H9 (cell line): ENCODE data around the gene C1RL. TPM values are rescaled to one million over a fixed set of nuclear protein-coding genes. Genes with fewer than 3 reads are reported as not detected.

ENCODE experiments used
- DNase-seq: peaks from one replicate; pipeline ENCODE4 v3.0.0-alpha.2; 2017
- H2AFZ ChIP-seq: one replicate; pipeline ENCODE4 v1.6.1; 2013; ENCODE audit warnings: mild to moderate bottlenecking, low read length, control low read depth, moderate library complexity
- H2AK5ac ChIP-seq: 2 replicates; pipeline ENCODE4 v1.6.1; 2013; ENCODE audit warnings: low read length, control low read depth, mixed read lengths; ENCODE audit not compliant: insufficient read length
- H2BK120ac ChIP-seq: one replicate; pipeline ENCODE4 v1.6.1; 2013; ENCODE audit warnings: low read depth, mild to moderate bottlenecking, low read length, control low read depth, inconsistent platforms; ENCODE audit not compliant: poor library complexity, severe bottlenecking
- H2BK12ac ChIP-seq: 2 replicates; pipeline ENCODE4 v1.6.1; 2013; ENCODE audit warnings: low read length, control low read depth, mixed read lengths, low read depth; ENCODE audit not compliant: insufficient read length
- H2BK15ac ChIP-seq: 2 replicates; pipeline ENCODE4 v1.6.1; 2013; ENCODE audit warnings: low read depth, low read length, control low read depth
- H2BK20ac ChIP-seq: one replicate; pipeline ENCODE4 v1.6.1; 2013; ENCODE audit warnings: low read depth, mild to moderate bottlenecking, low read length, control low read depth, inconsistent platforms; ENCODE audit not compliant: poor library complexity, severe bottlenecking
- H2BK5ac ChIP-seq: 2 replicates; pipeline ENCODE4 v1.6.1; 2013; ENCODE audit warnings: low read length, control low read depth, mixed read lengths; ENCODE audit not compliant: insufficient read length
- H3K14ac ChIP-seq: 2 replicates; pipeline ENCODE4 v1.6.1; 2013; ENCODE audit warnings: low read length, control low read depth; ENCODE audit not compliant: insufficient read depth
- H3K18ac ChIP-seq: 2 replicates; pipeline ENCODE4 v1.6.1; 2013; ENCODE audit warnings: low read depth, mild to moderate bottlenecking, mixed read lengths, low read length, control low read depth; ENCODE audit not compliant: insufficient read length
- H3K23ac ChIP-seq: 2 replicates; pipeline ENCODE4 v1.6.1; 2013; ENCODE audit warnings: low read length, control low read depth, mixed read lengths, low read depth; ENCODE audit not compliant: insufficient read length
- H3K23me2 ChIP-seq: 2 replicates; pipeline ENCODE4 v1.6.1; 2013; ENCODE audit warnings: low read depth, mild to moderate bottlenecking, mixed read lengths, low read length, control low read depth; ENCODE audit not compliant: insufficient read length, poor library complexity, severe bottlenecking
- H3K27ac ChIP-seq: 2 replicates; pipeline ENCODE4 v1.5.1; 2013; ENCODE audit warnings: low read length, control low read depth, mixed read lengths, low read depth; ENCODE audit not compliant: insufficient read length
- H3K27me3 ChIP-seq: 2 replicates; pipeline ENCODE4 v1.6.1; 2013; ENCODE audit warnings: low read length, control low read depth, inconsistent platforms; ENCODE audit not compliant: insufficient read depth
- H3K4ac ChIP-seq: 2 replicates; pipeline ENCODE4 v1.6.1; 2013; ENCODE audit warnings: low read depth, mild to moderate bottlenecking, control low read depth, inconsistent platforms, low read length, moderate library complexity
- H3K4me1 ChIP-seq: 2 replicates; pipeline ENCODE4 v1.6.1; 2013; ENCODE audit warnings: low read length, control low read depth, inconsistent platforms; ENCODE audit not compliant: insufficient read depth
- H3K4me2 ChIP-seq: 2 replicates; pipeline ENCODE4 v1.6.1; 2013; ENCODE audit warnings: low read length, control low read depth, mixed read lengths; ENCODE audit not compliant: insufficient read length, insufficient read depth
- H3K56ac ChIP-seq: 2 replicates; pipeline ENCODE4 v1.6.1; 2013; ENCODE audit warnings: low read depth, mild to moderate bottlenecking, mixed read lengths, low read length, control low read depth; ENCODE audit not compliant: insufficient read length
- H3K79me1 ChIP-seq: 2 replicates; pipeline ENCODE4 v1.6.1; 2013; ENCODE audit warnings: low read depth, mild to moderate bottlenecking, moderate library complexity, low read length, control low read depth, inconsistent platforms; ENCODE audit not compliant: insufficient read depth, poor library complexity, severe bottlenecking
- H3K79me2 ChIP-seq: 2 replicates; pipeline ENCODE4 v1.6.1; 2013; ENCODE audit warnings: low read length, control low read depth, inconsistent platforms; ENCODE audit not compliant: insufficient read depth
- H3K9ac ChIP-seq: 2 replicates; pipeline ENCODE4 v1.6.1; 2013; ENCODE audit warnings: low read length, control low read depth, mixed read lengths; ENCODE audit not compliant: insufficient read length; ENCODE audit errors: extremely low read depth
- H3K9me3 ChIP-seq: one replicate; pipeline ENCODE4 v1.6.1; 2013; ENCODE audit warnings: low read depth, low read length, inconsistent platforms; ENCODE audit not compliant: control insufficient read depth
- H3T11ph ChIP-seq: one replicate; pipeline ENCODE4 v1.6.1; 2013; ENCODE audit warnings: mild to moderate bottlenecking, low read length, control low read depth, inconsistent platforms
- H4K20me1 ChIP-seq: one replicate; pipeline ENCODE4 v1.6.1; 2013; ENCODE audit not compliant: control insufficient read depth, insufficient read length, insufficient read depth
- H4K5ac ChIP-seq: 2 replicates; pipeline ENCODE4 v1.6.1; 2013; ENCODE audit warnings: low read depth, mild to moderate bottlenecking, mixed read lengths, low read length, control low read depth; ENCODE audit not compliant: insufficient read length
- H4K8ac ChIP-seq: replicated peaks from 2 replicates; pipeline ENCODE4 v1.6.1; 2013; ENCODE audit warnings: low read length, control low read depth, mixed read lengths, low read depth; ENCODE audit not compliant: insufficient read length
- H4K91ac ChIP-seq: 2 replicates; pipeline ENCODE4 v1.6.1; 2013; ENCODE audit warnings: low read depth, mild to moderate bottlenecking, moderate library complexity, mixed read lengths, low read length, control low read depth; ENCODE audit not compliant: insufficient read length
- H3K27ac Mint-ChIP-seq, 3 experiments: 2 replicates in 2 of 3; 3 replicates in 1 of 3; pipeline ENCODE4 v1.8.0; 2020 to 2021; ENCODE audit warnings: mixed read lengths in 3 of 3, mild to moderate bottlenecking in 1 of 3, moderate library complexity in 1 of 3
- H3K27me3 Mint-ChIP-seq: 2 replicates; pipeline ENCODE4 v1.8.0; 2021; ENCODE audit warnings: low read depth, mild to moderate bottlenecking, moderate library complexity, mixed read lengths
- H3K36me3 Mint-ChIP-seq, 3 experiments: 2 replicates in 2 of 3; 3 replicates in 1 of 3; pipeline ENCODE4 v1.8.0; 2020 to 2021; ENCODE audit warnings: low read depth in 3 of 3, mixed read lengths in 3 of 3; ENCODE audit not compliant: insufficient read depth in 1 of 3
- H3K4me1 Mint-ChIP-seq, 2 experiments: 2 replicates each; pipeline ENCODE4 v1.8.0; 2020; ENCODE audit warnings: mixed read lengths in 2 of 2
- H3K4me3 Mint-ChIP-seq, 2 experiments: 2 replicates in 1 of 2; 3 replicates in 1 of 2; pipeline ENCODE4 v1.8.0; 2020 to 2021; ENCODE audit warnings: mild to moderate bottlenecking in 2 of 2, mixed read lengths in 2 of 2, moderate library complexity in 1 of 2
- H3K9me3 Mint-ChIP-seq, 2 experiments: 2 replicates in 1 of 2; 3 replicates in 1 of 2; pipeline ENCODE4 v1.8.0; 2020; ENCODE audit warnings: mild to moderate bottlenecking in 2 of 2, mixed read lengths in 2 of 2, moderate library complexity in 1 of 2
- WGBS: extraction: QIAGEN DNeasy Blood & Tissue Kit; methylation state at CpG from one replicate; pipeline ENCODE4 v1.1.7; 2013; ENCODE audit warnings: missing lambda C conversion rate, low lambda C conversion rate, mixed read lengths; ENCODE audit not compliant: insufficient read length; ENCODE audit errors: extremely low coverage; 5-methylcytosine and 5-hydroxymethylcytosine counted together
- total RNA-seq: library from RNA; stranded (reverse); gene quantifications from 2 replicates; pipeline ENCODE4 v1.2.1, GENCODE V29; 2021
- TF ChIP-seq, protein P1 (sequence below): fragments of 200-600 bp; sonication (generic); conservative IDR thresholded peaks from 3 replicates; pipeline ENCODE4 v1.8.0; 2021; ENCODE audit warnings: antibody characterized with exemption, mild to moderate bottlenecking

The C1RL gene
- total RNA-seq, 1 experiment from 2014 or later: 15.1 TPM

DNA sequence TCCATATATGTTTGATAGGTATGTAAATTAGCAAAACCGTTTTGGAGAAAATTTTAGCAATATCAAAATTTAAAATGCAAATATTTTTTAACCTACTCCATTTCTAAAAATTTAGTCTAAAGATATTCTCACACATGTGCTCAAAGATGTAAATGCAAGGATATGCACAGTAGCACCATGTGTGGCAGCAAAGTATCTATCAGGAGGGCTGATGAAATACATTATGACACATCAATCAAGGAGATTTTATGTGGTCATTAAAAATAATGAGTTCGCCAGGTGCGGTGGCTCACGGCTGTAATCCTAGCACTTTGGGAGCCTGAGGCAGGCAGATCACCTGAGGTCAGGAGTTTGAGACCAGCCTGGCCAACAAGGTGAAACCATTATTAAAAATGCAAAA lies 8.8 kb downstream of the C1RL start:
- H2AFZ ChIP-seq: no peak overlapping the region
- Mint-ChIP-seq H3K27ac (no peak overlapping the region), H3K4me1 (peaks cover 8 to 11% of the 10 kb centered on the region in 2 experiments), H3K36me3 (peaks cover 7 to 30% (median 17%) of the 10 kb centered on the region in 3 experiments; a peak in 6 of 7 replicates), H3K27me3 (no peaks in the 10 kb centered on the region), H3K4me3 (no peak overlapping the region), H3K9me3 (no peaks in the 10 kb centered on the region)
- no peak overlapping the region for H3K4ac ChIP-seq
- no peak overlapping the region for H2BK12ac ChIP-seq
- TF ChIP-seq, protein P1, sequence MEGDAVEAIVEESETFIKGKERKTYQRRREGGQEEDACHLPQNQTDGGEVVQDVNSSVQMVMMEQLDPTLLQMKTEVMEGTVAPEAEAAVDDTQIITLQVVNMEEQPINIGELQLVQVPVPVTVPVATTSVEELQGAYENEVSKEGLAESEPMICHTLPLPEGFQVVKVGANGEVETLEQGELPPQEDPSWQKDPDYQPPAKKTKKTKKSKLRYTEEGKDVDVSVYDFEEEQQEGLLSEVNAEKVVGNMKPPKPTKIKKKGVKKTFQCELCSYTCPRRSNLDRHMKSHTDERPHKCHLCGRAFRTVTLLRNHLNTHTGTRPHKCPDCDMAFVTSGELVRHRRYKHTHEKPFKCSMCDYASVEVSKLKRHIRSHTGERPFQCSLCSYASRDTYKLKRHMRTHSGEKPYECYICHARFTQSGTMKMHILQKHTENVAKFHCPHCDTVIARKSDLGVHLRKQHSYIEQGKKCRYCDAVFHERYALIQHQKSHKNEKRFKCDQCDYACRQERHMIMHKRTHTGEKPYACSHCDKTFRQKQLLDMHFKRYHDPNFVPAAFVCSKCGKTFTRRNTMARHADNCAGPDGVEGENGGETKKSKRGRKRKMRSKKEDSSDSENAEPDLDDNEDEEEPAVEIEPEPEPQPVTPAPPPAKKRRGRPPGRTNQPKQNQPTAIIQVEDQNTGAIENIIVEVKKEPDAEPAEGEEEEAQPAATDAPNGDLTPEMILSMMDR: no peak
- H3K4me2 ChIP-seq: no peak overlapping the region
- H3K18ac ChIP-seq: no peak overlapping the region
- H3K9ac ChIP-seq: no peak overlapping the region
- H2BK20ac ChIP-seq: no peak overlapping the region
- H3K56ac ChIP-seq: no peak overlapping the region
- H2AK5ac ChIP-seq: no peak overlapping the region
- no peaks in the 10 kb centered on the region for H3K27me3 ChIP-seq
- no peak overlapping the region for H2BK15ac ChIP-seq
- no peak overlapping the region for H4K8ac ChIP-seq
- DNase-seq: no peak
- no peaks in the 10 kb centered on the region for H3K79me1 ChIP-seq
- no peaks in the 10 kb centered on the region for H3K79me2 ChIP-seq
- peaks cover 2% of the 10 kb centered on the region; the same call in 1 of the 2 replicates for H3K4me1 ChIP-seq
- H4K5ac ChIP-seq: no peak overlapping the region
- WGBS: no CpG with 5 or more reads among the region's 4 CpGs
- no peak overlapping the region for H3K23ac ChIP-seq
- H4K20me1 ChIP-seq: no peaks in the 10 kb centered on the region
- no peak overlapping the region for H3K14ac ChIP-seq
- no peaks in the 10 kb centered on the region for H3K9me3 ChIP-seq
- no peak overlapping the region for H4K91ac ChIP-seq
- no peaks in the 10 kb centered on the region for H3K23me2 ChIP-seq
- no peak overlapping the region for H2BK5ac ChIP-seq
- no peak overlapping the region for H2BK120ac ChIP-seq
- no peak overlapping the region for H3T11ph ChIP-seq
- H3K27ac ChIP-seq: no peak overlapping the region
